Prostate gland (tissue), 2 donors: ENCODE data around the gene CARD6. TPM values are rescaled to one million over a fixed set of nuclear protein-coding genes. Genes with fewer than 3 reads are reported as not detected.
"Not testable (repeated sequence)": the region's sequence is repeated elsewhere in the genome, so short reads cannot be mapped to it uniquely, and the experiment has no call there.

Source experiments
- DNase-seq: peaks from one replicate; pipeline ENCODE4 v3.0.0-alpha.2; 2019; ENCODE audit warnings: low spot score
- H3K27ac ChIP-seq, 2 donors: fragments of 200-600 bp; sonication (generic); 2 replicates each; pipeline ENCODE4 v1.5.1; 2017 to 2019
- H3K27me3 ChIP-seq: fragments of 200-600 bp; sonication (generic); replicated peaks from 2 replicates; pipeline ENCODE4 v1.5.1; 2019; ENCODE audit not compliant: insufficient read depth
- H3K36me3 ChIP-seq, 2 donors: fragments of 200-600 bp; sonication (generic); 1 replicate in 1 of 2; 2 replicates in 1 of 2; pipeline versions ENCODE4 v1.5.1 to v1.8.1; 2017 to 2019
- H3K4me1 ChIP-seq: fragments of 200-600 bp; sonication (generic); replicated peaks from 2 replicates; pipeline ENCODE4 v1.5.1; 2019
- H3K4me3 ChIP-seq, 2 donors: fragments of 200-600 bp; sonication (generic); 2 replicates each; pipeline ENCODE4 v1.5.1; 2017 to 2019
- H3K9me3 ChIP-seq: fragments of 200-600 bp; sonication (generic); 2 replicates; pipeline ENCODE4 v1.5.1; 2017
- POLR2A ChIP-seq: fragments of 450-650 bp; IDR thresholded peaks from one replicate; pipeline ENCODE4 v1.6.1; 2016; ENCODE audit warnings: antibody characterized with exemption, mild to moderate bottlenecking
- POLR2AphosphoS5 ChIP-seq: sonication (generic); formaldehyde crosslinking; IDR thresholded peaks from one replicate; pipeline ENCODE4 v1.6.1; 2017; ENCODE audit warnings: antibody characterized with exemption
- WGBS: methylation state at CpG from one replicate; pipeline ENCODE4 v1.1.5; 2018; 5-methylcytosine and 5-hydroxymethylcytosine counted together
- intact Hi-C: fragments of 100-400 bp; cut with DNase I; formaldehyde crosslinking; loops from one replicate; pipeline ENCODE4 v1.14.2; 2022
- total RNA-seq, 2 donors: library from RNA; depleted of rRNA; stranded (reverse); fragments of >200 nt; gene quantifications; one replicate each; pipeline ENCODE4 v1.1.0, GENCODE V29; 2016
- TF ChIP-seq, protein P1 (sequence below), 4 experiments: fragments of 200-600 bp in 2 of 4; fragments of 450-650 bp in 2 of 4; sonication (generic) in 2 of 4; IDR thresholded peaks; 1 replicate in 3 of 4; 2 replicates in 1 of 4; pipeline ENCODE4 v1.5.1; 2016 to 2019; ENCODE audit warnings: antibody characterized with exemption in 4 of 4, mild to moderate bottlenecking in 2 of 4, moderate library complexity in 2 of 4

The CARD6 gene
- total RNA-seq, 2 donors from 2014 or later: 1.3 to 5.4 TPM

DNA sequence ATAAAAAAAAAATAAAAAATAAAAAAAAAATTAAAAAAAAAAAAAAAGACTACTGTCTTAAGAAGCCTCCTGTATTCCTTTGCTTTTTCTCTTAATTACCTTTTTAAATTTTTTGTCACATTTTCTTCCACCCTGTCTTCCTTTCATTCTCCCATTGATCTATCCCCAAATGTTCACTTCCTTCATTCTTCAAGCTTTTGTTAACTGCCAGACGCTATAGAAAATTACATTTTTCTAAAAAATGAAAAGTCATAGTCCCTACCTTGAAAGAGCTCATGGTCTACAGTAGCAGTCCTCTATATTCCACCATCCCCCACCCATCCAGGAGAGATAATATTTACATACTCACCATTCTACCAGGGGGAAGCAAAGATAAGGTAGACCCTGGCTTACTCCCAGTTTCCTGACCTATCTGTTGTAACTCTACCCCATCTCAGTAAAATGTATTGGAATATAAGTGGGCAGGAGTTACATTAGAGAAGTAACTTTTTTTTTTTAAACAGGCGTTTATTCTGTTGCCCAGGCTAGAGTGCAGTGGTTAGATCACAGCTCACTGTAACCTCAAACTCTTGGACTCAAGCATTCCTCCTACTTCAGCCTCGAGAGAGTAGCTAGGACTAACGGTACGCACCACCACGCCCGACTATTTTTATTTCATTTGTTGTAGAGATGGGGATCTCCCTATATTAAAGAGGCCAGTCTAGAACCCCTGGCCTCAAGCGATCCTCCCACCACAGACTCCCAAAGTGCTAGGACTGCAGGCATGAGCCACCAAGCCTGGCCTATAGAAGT, 39.2 kb upstream of the CARD6 start:
- Histone ChIP-seq H3K27ac (no peak overlapping the region), H3K36me3 (no peaks in the 10 kb centered on the region), H3K4me3 (no peak overlapping the region), H3K4me1 (no peaks in the 10 kb centered on the region), H3K27me3 (no peaks in the 10 kb centered on the region), H3K9me3 (no peaks in the 10 kb centered on the region)
- 91% methylated on average over 8 of the region's 8 CpGs for WGBS
- intact Hi-C loops: no loop called here
- TF ChIP-seq POLR2A: no peak
- TF ChIP-seq POLR2AphosphoS5: no peak
- TF ChIP-seq, protein P1, sequence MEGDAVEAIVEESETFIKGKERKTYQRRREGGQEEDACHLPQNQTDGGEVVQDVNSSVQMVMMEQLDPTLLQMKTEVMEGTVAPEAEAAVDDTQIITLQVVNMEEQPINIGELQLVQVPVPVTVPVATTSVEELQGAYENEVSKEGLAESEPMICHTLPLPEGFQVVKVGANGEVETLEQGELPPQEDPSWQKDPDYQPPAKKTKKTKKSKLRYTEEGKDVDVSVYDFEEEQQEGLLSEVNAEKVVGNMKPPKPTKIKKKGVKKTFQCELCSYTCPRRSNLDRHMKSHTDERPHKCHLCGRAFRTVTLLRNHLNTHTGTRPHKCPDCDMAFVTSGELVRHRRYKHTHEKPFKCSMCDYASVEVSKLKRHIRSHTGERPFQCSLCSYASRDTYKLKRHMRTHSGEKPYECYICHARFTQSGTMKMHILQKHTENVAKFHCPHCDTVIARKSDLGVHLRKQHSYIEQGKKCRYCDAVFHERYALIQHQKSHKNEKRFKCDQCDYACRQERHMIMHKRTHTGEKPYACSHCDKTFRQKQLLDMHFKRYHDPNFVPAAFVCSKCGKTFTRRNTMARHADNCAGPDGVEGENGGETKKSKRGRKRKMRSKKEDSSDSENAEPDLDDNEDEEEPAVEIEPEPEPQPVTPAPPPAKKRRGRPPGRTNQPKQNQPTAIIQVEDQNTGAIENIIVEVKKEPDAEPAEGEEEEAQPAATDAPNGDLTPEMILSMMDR (IDR thresholded peaks at IDR 0.05): no peak
- DNase-seq: no peak

DNA sequence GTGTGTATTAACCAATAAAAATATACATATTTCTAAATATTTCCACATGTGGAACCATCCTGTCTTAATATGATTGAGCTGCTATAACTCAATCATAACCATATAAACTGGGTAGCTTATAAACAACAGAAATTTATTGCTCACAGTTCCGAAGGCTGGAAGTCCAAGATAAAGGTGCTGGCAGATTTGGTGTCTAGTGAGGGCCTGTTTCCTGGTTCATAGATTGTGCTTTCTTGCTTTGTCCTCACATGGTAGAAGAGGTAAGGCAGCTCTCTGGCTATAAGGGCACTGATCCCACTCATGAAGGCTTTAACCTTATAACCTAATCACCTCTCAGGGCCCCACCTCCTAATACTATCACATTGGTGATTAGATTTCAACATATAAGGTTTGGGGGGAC, 29.0 kb upstream of the CARD6 start:
- H3K4me3 ChIP-seq: no peak overlapping the region
- 80% methylated on average over 1 of the region's 1 CpG for WGBS
- TF ChIP-seq, protein P1 (IDR thresholded peaks at IDR 0.05): no peak
- TF ChIP-seq POLR2A (no peak), POLR2AphosphoS5 (no peak)

DNA sequence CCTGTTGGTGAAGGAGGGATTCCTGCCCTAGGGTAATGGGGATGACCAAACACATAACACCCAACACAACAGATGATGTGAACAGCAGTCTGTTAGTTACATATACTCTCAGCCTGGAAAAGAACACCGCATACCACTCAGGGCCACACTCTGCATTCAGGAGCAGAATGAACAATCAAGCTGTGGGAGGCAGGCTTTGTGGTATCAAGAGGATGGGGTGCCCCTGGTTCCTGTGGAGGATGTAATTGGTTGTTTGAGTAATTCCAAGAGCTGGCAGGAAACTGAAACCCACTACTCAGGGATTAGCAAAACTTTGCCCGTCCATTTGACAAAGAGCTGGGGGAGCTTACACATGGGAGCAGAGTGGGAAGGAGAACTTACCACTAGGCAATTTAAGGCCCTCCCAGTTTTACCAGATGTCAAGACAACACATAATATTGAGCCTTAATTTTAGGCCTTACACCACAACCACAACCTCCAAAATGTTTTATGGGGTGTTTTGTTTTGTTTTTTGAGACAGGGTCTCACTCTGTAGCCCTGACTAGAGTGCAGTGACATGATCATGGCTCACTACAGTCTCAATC, 27.4 kb upstream of the CARD6 start:
- WGBS: 94% methylated on average over 2 of the region's 2 CpGs

More for the DNA sequence above, 29.0 kb upstream of the CARD6 start:
- DNase-seq: no peak
- intact Hi-C loops: no loop called here
- Histone ChIP-seq H3K27me3 (no peaks in the 10 kb centered on the region), H3K36me3 (no peaks in the 10 kb centered on the region), H3K9me3 (no peaks in the 10 kb centered on the region), H3K27ac (no peak overlapping the region), H3K4me1 (no peaks in the 10 kb centered on the region)

GRCh38 chr5:40823459-40823858, 17.7 kb upstream of the CARD6 start:
- H3K27ac ChIP-seq: no peak overlapping the region
- intact Hi-C loops: no loop called here
- no peak overlapping the region for H3K4me3 ChIP-seq
- no peaks in the 10 kb centered on the region for H3K27me3 ChIP-seq
- H3K9me3 ChIP-seq: no peaks in the 10 kb centered on the region
- no peaks in the 10 kb centered on the region for H3K36me3 ChIP-seq
- no peaks in the 10 kb centered on the region for H3K4me1 ChIP-seq
- WGBS: 30% methylated on average over 1 of the region's 1 CpG
- no peak for TF ChIP-seq POLR2A
- TF ChIP-seq, protein P1 (IDR thresholded peaks at IDR 0.05): no peak
- TF ChIP-seq POLR2AphosphoS5: no peak
- no peak for DNase-seq

More for the DNA sequence above, 27.4 kb upstream of the CARD6 start:
- Histone ChIP-seq H3K4me3 (no peak overlapping the region), H3K4me1 (no peaks in the 10 kb centered on the region), H3K27ac (no peak overlapping the region), H3K27me3 (no peaks in the 10 kb centered on the region), H3K9me3 (no peaks in the 10 kb centered on the region), H3K36me3 (no peaks in the 10 kb centered on the region)
- no peak for DNase-seq
- TF ChIP-seq POLR2A: no peak
- no peak for TF ChIP-seq POLR2AphosphoS5
- TF ChIP-seq, protein P1 (IDR thresholded peaks at IDR 0.05): no peak
- intact Hi-C loops: no loop called here

- H3K9me3 ChIP-seq, DNase-seq, H3K4me1 ChIP-seq, H3K4me3 ChIP-seq, intact Hi-C loops, H3K27ac ChIP-seq, H3K36me3 ChIP-seq, H3K27me3 ChIP-seq: not testable (repeated sequence)
- WGBS: 92% methylated on average over 11 of the region's 11 CpGs
These were observed 15.6 kb upstream of the CARD6 start for GRCh38 chr5:40825461-40826043.
